Stimulated activated memory B cell treated with anti-CD40 and anti-IgM and Interleukin-4, amounts not matched to agents 10 μg/mL and 1 μg/mL and 100 μg/mL, for 72 hours (primary cell): ENCODE data around the gene GGA3.
"Not testable (repeated sequence)": the region's sequence is repeated elsewhere in the genome, so short reads cannot be mapped to it uniquely, and the experiment has no call there.

Experiments used
- ATAC-seq: fragments of 150-1000 bp; cut with Tn5 transposase; 2 replicates; pipeline ENCODE4 v1.10.0; 2021
- H3K27ac Mint-ChIP-seq: one replicate; pipeline ENCODE4 v1.8.0; 2022; ENCODE audit warnings: mild to moderate bottlenecking, mixed read lengths
- H3K27me3 Mint-ChIP-seq: one replicate; pipeline ENCODE4 v1.8.0; 2022; ENCODE audit warnings: mixed read lengths
- H3K36me3 Mint-ChIP-seq: one replicate; pipeline ENCODE4 v1.8.0; 2022; ENCODE audit warnings: mixed read lengths
- H3K4me1 Mint-ChIP-seq: one replicate; pipeline ENCODE4 v1.8.0; 2022; ENCODE audit warnings: mixed read lengths
- H3K4me3 Mint-ChIP-seq: one replicate; pipeline ENCODE4 v1.8.0; 2022; ENCODE audit warnings: mild to moderate bottlenecking, moderate library complexity, mixed read lengths
- H3K9me3 Mint-ChIP-seq: one replicate; pipeline ENCODE4 v1.8.0; 2022; ENCODE audit warnings: mixed read lengths

GGA3 gene

GRCh38 chr17:75228305-75228704 lies 33.1 kb downstream of the GGA3 start:
- ATAC-seq: no peak
- Mint-ChIP-seq H3K36me3 (peaks cover 60% of the 10 kb centered on the region), H3K4me3 (no peak overlapping the region), H3K27me3 (no peaks in the 10 kb centered on the region), H3K27ac (peak overlapping the region; percentile 23), H3K9me3 (no peaks in the 10 kb centered on the region), H3K4me1 (no peaks in the 10 kb centered on the region)

- Mint-ChIP-seq H3K9me3 (no peaks in the 10 kb centered on the region), H3K36me3 (peaks cover 54% of the 10 kb centered on the region), H3K4me3 (no peak overlapping the region), H3K27me3 (no peaks in the 10 kb centered on the region), H3K27ac (peak overlapping the region; percentile 23), H3K4me1 (no peaks in the 10 kb centered on the region)
- no peak for ATAC-seq
Measured at GRCh38 chr17:75227729-75228128, 33.7 kb downstream of the GGA3 start.

- H3K9me3 Mint-ChIP-seq: no peaks in the 10 kb centered on the region
- peaks cover 39% of the 10 kb centered on the region for H3K36me3 Mint-ChIP-seq
- H3K4me1 Mint-ChIP-seq: no peaks in the 10 kb centered on the region
- H3K27me3 Mint-ChIP-seq: no peaks in the 10 kb centered on the region
- ATAC-seq: no peak
- H3K4me3 Mint-ChIP-seq: no peak overlapping the region
- H3K27ac Mint-ChIP-seq: no peak overlapping the region
Measured at GRCh38 chr17:75225016-75225415, 36.4 kb downstream of the GGA3 start.

- Mint-ChIP-seq H3K9me3 (no peaks in the 10 kb centered on the region), H3K4me1 (no peaks in the 10 kb centered on the region), H3K36me3 (peaks cover 55% of the 10 kb centered on the region), H3K4me3 (no peak overlapping the region), H3K27ac (no peak overlapping the region), H3K27me3 (no peaks in the 10 kb centered on the region)
- no peak for ATAC-seq
Measured at GRCh38 chr17:75219815-75220214, 41.6 kb downstream of the GGA3 start.

- H3K36me3 Mint-ChIP-seq: peaks cover 49% of the 10 kb centered on the region
- no peaks in the 10 kb centered on the region for H3K4me1 Mint-ChIP-seq
Measured at GRCh38 chr17:75218131-75218530, 43.3 kb downstream of the GGA3 start.

GRCh38 chr17:75209061-75209460 lies 52.3 kb downstream of the GGA3 start:
- no peak overlapping the region for H3K4me3 Mint-ChIP-seq
- H3K36me3 Mint-ChIP-seq: peaks cover 19% of the 10 kb centered on the region
- peaks cover 19% of the 10 kb centered on the region for H3K4me1 Mint-ChIP-seq
- no peaks in the 10 kb centered on the region for H3K9me3 Mint-ChIP-seq
- ATAC-seq: no peak
- H3K27me3 Mint-ChIP-seq: no peaks in the 10 kb centered on the region
- H3K27ac Mint-ChIP-seq: no peak overlapping the region

More at GRCh38 chr17:75218131-75218530, 43.3 kb downstream of the GGA3 start:
- Mint-ChIP-seq H3K27ac (no peak overlapping the region), H3K4me3 (no peak overlapping the region), H3K9me3 (no peaks in the 10 kb centered on the region), H3K27me3 (no peaks in the 10 kb centered on the region)
- no peak for ATAC-seq

GRCh38 chr17:75208161-75208560 lies 53.2 kb downstream of the GGA3 start:
- H3K4me1 Mint-ChIP-seq: peaks cover 20% of the 10 kb centered on the region
- peaks cover 15% of the 10 kb centered on the region for H3K36me3 Mint-ChIP-seq
- H3K4me3 Mint-ChIP-seq: no peak overlapping the region
- ATAC-seq: no peak
- no peaks in the 10 kb centered on the region for H3K27me3 Mint-ChIP-seq
- no peaks in the 10 kb centered on the region for H3K9me3 Mint-ChIP-seq
- H3K27ac Mint-ChIP-seq: no peak overlapping the region

- Mint-ChIP-seq H3K36me3 (peaks cover 12% of the 10 kb centered on the region), H3K4me1 (peaks cover 20% of the 10 kb centered on the region), H3K27me3 (no peaks in the 10 kb centered on the region), H3K4me3 (no peak overlapping the region), H3K27ac (no peak overlapping the region), H3K9me3 (no peaks in the 10 kb centered on the region)
- no peak for ATAC-seq
Measured at GRCh38 chr17:75207760-75208159, 53.6 kb downstream of the GGA3 start.

GRCh38 chr17:75207050-75207407 lies 54.4 kb downstream of the GGA3 start:
- Mint-ChIP-seq H3K27ac (peak overlapping the region; percentile 98), H3K36me3 (peaks cover 11% of the 10 kb centered on the region), H3K4me1 (peaks cover 21% of the 10 kb centered on the region), H3K4me3 (peak overlapping the region; percentile 96)
- ATAC-seq, H3K9me3 Mint-ChIP-seq, H3K27me3 Mint-ChIP-seq: not testable (repeated sequence)

- ATAC-seq: peak; percentile 35
- Mint-ChIP-seq H3K4me3 (peak overlapping the region; percentile 96), H3K36me3 (peaks cover 6% of the 10 kb centered on the region), H3K4me1 (peaks cover 27% of the 10 kb centered on the region), H3K9me3 (no peaks in the 10 kb centered on the region), H3K27ac (peak overlapping the region; percentile 98), H3K27me3 (no peaks in the 10 kb centered on the region)
Measured at GRCh38 chr17:75205793-75206163, 55.6 kb downstream of the GGA3 start.

GRCh38 chr17:75205037-75205792 lies 56.2 kb downstream of the GGA3 start, which contains the start of gene NUP85:
Gene NUP85 (plus strand): TSS chr17:75205679. CDS start chr17:75205762, 83 bp downstream.
- ATAC-seq: peak; percentile 90
- no peaks in the 10 kb centered on the region for H3K9me3 Mint-ChIP-seq
- H3K4me1 Mint-ChIP-seq: peaks cover 27% of the 10 kb centered on the region
- peak within 1 kb of the TSS; percentile 96 for H3K4me3 Mint-ChIP-seq
- no peaks in the 10 kb centered on the region for H3K27me3 Mint-ChIP-seq
- H3K36me3 Mint-ChIP-seq: peaks cover 6% of the 10 kb centered on the region
- H3K27ac Mint-ChIP-seq: peak within 1 kb of the TSS; percentile 98

- Mint-ChIP-seq H3K27me3 (no peaks in the 10 kb centered on the region), H3K36me3 (no peaks in the 10 kb centered on the region), H3K4me1 (peaks cover 13% of the 10 kb centered on the region), H3K9me3 (no peaks in the 10 kb centered on the region), H3K27ac (no peak overlapping the region), H3K4me3 (no peak overlapping the region)
- ATAC-seq: no peak
Measured at GRCh38 chr17:75199886-75200618, 61.4 kb downstream of the GGA3 start.

- no peaks in the 10 kb centered on the region for H3K9me3 Mint-ChIP-seq
- no peaks in the 10 kb centered on the region for H3K36me3 Mint-ChIP-seq
- no peak overlapping the region for H3K27ac Mint-ChIP-seq
- no peak overlapping the region for H3K4me3 Mint-ChIP-seq
- no peaks in the 10 kb centered on the region for H3K4me1 Mint-ChIP-seq
- no peak for ATAC-seq
- H3K27me3 Mint-ChIP-seq: no peaks in the 10 kb centered on the region
Measured at GRCh38 chr17:75194879-75195278, 66.5 kb downstream of the GGA3 start.

GRCh38 chr17:75191584-75191983 lies 69.8 kb downstream of the GGA3 start:
- ATAC-seq: no peak
- Mint-ChIP-seq H3K9me3 (no peaks in the 10 kb centered on the region), H3K4me1 (peaks cover 8% of the 10 kb centered on the region), H3K36me3 (no peaks in the 10 kb centered on the region), H3K27ac (no peak overlapping the region), H3K27me3 (no peaks in the 10 kb centered on the region), H3K4me3 (no peak overlapping the region)

- Mint-ChIP-seq H3K27me3 (no peaks in the 10 kb centered on the region), H3K4me1 (peaks cover 18% of the 10 kb centered on the region), H3K9me3 (no peaks in the 10 kb centered on the region), H3K36me3 (no peaks in the 10 kb centered on the region), H3K27ac (peak overlapping the region; percentile 10), H3K4me3 (no peak overlapping the region)
- ATAC-seq: no peak
Measured at GRCh38 chr17:75188614-75189013, 72.8 kb downstream of the GGA3 start.
